Colonic mucosa (tissue), 4 donors: ENCODE measurements around the gene ATG7. TPM values are rescaled to one million over a fixed set of nuclear protein-coding genes. Genes with fewer than 3 reads are reported as not detected.

Source experiments
- DNase-seq: peaks from one replicate; pipeline ENCODE4 v3.0.0-alpha.2; 2020
- H3K27ac ChIP-seq: fragments of 200-600 bp; one replicate; pipeline ENCODE4 v1.8.0; 2021
- H3K27me3 ChIP-seq: fragments of 200-600 bp; one replicate; pipeline ENCODE4 v1.8.0; 2021
- H3K36me3 ChIP-seq: fragments of 200-600 bp; one replicate; pipeline ENCODE4 v1.8.0; 2021
- H3K4me1 ChIP-seq: fragments of 200-600 bp; one replicate; pipeline ENCODE4 v1.8.0; 2021; ENCODE audit warnings: mild to moderate bottlenecking
- H3K4me3 ChIP-seq: fragments of 200-600 bp; one replicate; pipeline ENCODE4 v1.8.0; 2021
- H3K9ac ChIP-seq, 2 donors: one replicate each; pipeline ENCODE4 v1.7.0; 2013; ENCODE audit warnings: control low read depth in 2 of 2, low read depth in 2 of 2, low read length in 2 of 2
- H3K9me3 ChIP-seq: fragments of 200-600 bp; one replicate; pipeline ENCODE4 v1.8.0; 2021
- CTCF ChIP-seq: fragments of 200-600 bp; IDR thresholded peaks from one replicate; pipeline ENCODE4 v1.8.0; 2022; ENCODE audit warnings: antibody characterized with exemption, mild to moderate bottlenecking
- intact Hi-C: fragments of 100-400 bp; cut with DNase I; formaldehyde crosslinking; loops from one replicate; pipeline ENCODE4 v1.14.1; 2022
- total RNA-seq, 2 donors: library from RNA; stranded (reverse); fragmentation: NEBNext Ultra II Directional in 1 of 2; extraction: Animal tissue kit (Norgen Biotek cat#: 25700) in 1 of 2; gene quantifications; one replicate each; pipeline ENCODE4 v1.2.1, GENCODE V29; 2021
- donor health status: healthy.
- donor health status: DM: no; HTN: no; CAD: no.
- donor health status: DM: no; HTN: no; CAD: no.

The ATG7 gene
- total RNA-seq, 2 donors from 2014 or later, result 31.9 to 32.0 TPM

GRCh38 chr3:11322931-11323330, 50.7 kb downstream of the ATG7 start:
- peaks cover 1% of the 10 kb centered on the region for H3K36me3 ChIP-seq
- no peak for TF ChIP-seq CTCF
- H3K4me3 ChIP-seq, result no peak overlapping the region
- no peak for DNase-seq
- H3K4me1 ChIP-seq, result no peaks in the 10 kb centered on the region
- H3K9ac ChIP-seq, result no peak overlapping the region
- no peaks in the 10 kb centered on the region for H3K27me3 ChIP-seq
- intact Hi-C loops, result no loop called here
- H3K27ac ChIP-seq, result no peak overlapping the region
- no peaks in the 10 kb centered on the region for H3K9me3 ChIP-seq

DNA sequence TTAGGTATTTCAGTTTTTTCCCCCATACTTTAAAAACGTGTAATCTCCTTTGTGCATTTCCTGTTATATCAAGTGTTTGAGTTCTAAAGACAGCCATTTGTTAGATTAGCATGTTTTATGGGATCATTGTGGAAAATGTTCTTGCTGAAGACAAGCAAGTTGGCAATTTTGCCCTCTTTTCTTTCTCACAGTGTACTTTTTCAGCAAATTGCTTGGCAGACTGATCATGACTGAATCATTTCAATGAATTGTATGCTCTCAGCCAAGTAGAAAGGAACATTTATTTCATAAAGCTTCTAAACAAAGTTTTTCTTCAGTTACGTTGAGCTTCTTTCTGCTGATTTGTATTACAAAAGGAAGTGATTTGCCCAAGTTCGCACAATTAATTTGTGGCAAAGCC, 51.6 kb downstream of the ATG7 start:
- Histone ChIP-seq H3K4me3 (no peak overlapping the region), H3K9me3 (no peaks in the 10 kb centered on the region), H3K27ac (no peak overlapping the region), H3K27me3 (no peaks in the 10 kb centered on the region), H3K9ac (no peak overlapping the region), H3K4me1 (no peaks in the 10 kb centered on the region), H3K36me3 (no peaks in the 10 kb centered on the region)
- intact Hi-C loops, result no loop called here
- no peak for DNase-seq
- TF ChIP-seq CTCF, result no peak

DNA sequence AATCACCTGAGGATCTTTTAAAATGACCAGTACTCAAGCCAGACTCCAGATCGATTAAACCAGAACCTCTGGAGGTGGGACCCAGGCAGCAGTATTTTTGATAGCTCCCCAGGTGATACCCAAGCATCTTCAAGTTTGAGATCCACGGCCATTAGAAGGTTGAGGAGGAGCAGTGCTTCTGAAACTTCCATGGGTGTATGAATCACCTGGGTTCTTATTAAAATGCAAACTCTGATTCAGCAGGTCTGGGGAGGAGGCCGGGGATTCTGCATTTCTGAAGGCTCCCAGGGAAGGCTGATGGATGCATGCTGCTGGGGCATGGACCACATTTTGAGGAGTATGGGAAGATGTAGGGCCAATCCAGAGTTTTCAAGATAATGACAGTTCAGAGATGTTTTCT, 55.4 kb downstream of the ATG7 start:
- TF ChIP-seq CTCF, result no peak
- Histone ChIP-seq H3K36me3 (no peaks in the 10 kb centered on the region), H3K27me3 (no peaks in the 10 kb centered on the region), H3K9ac (no peak overlapping the region), H3K4me1 (no peaks in the 10 kb centered on the region), H3K9me3 (no peaks in the 10 kb centered on the region), H3K4me3 (no peak overlapping the region), H3K27ac (no peak overlapping the region)
- DNase-seq, result no peak
- intact Hi-C loops, result no loop called here

GRCh38 chr3:11328196-11328945, 56.2 kb downstream of the ATG7 start:
- Histone ChIP-seq H3K9ac (no peak overlapping the region), H3K4me3 (no peak overlapping the region), H3K27ac (no peak overlapping the region), H3K27me3 (no peaks in the 10 kb centered on the region), H3K9me3 (no peaks in the 10 kb centered on the region), H3K36me3 (no peaks in the 10 kb centered on the region), H3K4me1 (no peaks in the 10 kb centered on the region)
- intact Hi-C loops, result no loop called here
- DNase-seq, result no peak
- TF ChIP-seq CTCF, result no peak

GRCh38 chr3:11329777-11330176, 57.6 kb downstream of the ATG7 start:
- H3K4me3 ChIP-seq, result no peak overlapping the region
- no peaks in the 10 kb centered on the region for H3K4me1 ChIP-seq
- no peak overlapping the region for H3K9ac ChIP-seq
- no peaks in the 10 kb centered on the region for H3K36me3 ChIP-seq
- H3K27ac ChIP-seq, result no peak overlapping the region
- H3K27me3 ChIP-seq, result no peaks in the 10 kb centered on the region
- TF ChIP-seq CTCF, result no peak
- no peaks in the 10 kb centered on the region for H3K9me3 ChIP-seq
- intact Hi-C loops, result loop anchor here (10.0 kb wide), 1 partner anchor 175 kb away; the partner anchor contains the start of gene HRH1
- no peak for DNase-seq
